CD4-positive, alpha-beta T cell treated with Interleukin-4 for 4 hours (primary cell): Measurements from ENCODE around the gene KCNIP3.
"Not testable (repeated sequence)": the region's sequence is repeated elsewhere in the genome, so short reads cannot be mapped to it uniquely, and the experiment has no call there.

Experiments used
- DNase-seq: peaks from one replicate; pipeline ENCODE4 v3.0.0-alpha.2; 2020

The KCNIP3 gene

GRCh38 chr2:95296880-95297487 lies at the start of gene KCNIP3:
KCNIP3 (plus strand) TSS chr2:95297347; CDS start chr2:95297439, 92 bp downstream.
- no peak for DNase-seq

- DNase-seq, result no peak
Observed at GRCh38 chr2:95258271-95258670, 38.9 kb upstream of the KCNIP3 start.

GRCh38 chr2:95260028-95261023 lies 36.8 kb upstream of the KCNIP3 start:
- no peak for DNase-seq

- DNase-seq, result no peak
Observed at GRCh38 chr2:95261602-95262001, 35.5 kb upstream of the KCNIP3 start.

- DNase-seq, result no peak
Observed at GRCh38 chr2:95262896-95263542, 34.1 kb upstream of the KCNIP3 start.

GRCh38 chr2:95264624-95265023 lies 32.5 kb upstream of the KCNIP3 start:
- DNase-seq, result no peak

- DNase-seq, result no peak
Observed at GRCh38 chr2:95265182-95265581, 32.0 kb upstream of the KCNIP3 start.

- no peak for DNase-seq
Observed at GRCh38 chr2:95266781-95267430, 30.2 kb upstream of the KCNIP3 start.

GRCh38 chr2:95267458-95268210 lies 29.5 kb upstream of the KCNIP3 start:
- DNase-seq, result no peak

GRCh38 chr2:95268211-95269035 lies 28.7 kb upstream of the KCNIP3 start:
- DNase-seq, result no peak

GRCh38 chr2:95269036-95269680 lies 28.0 kb upstream of the KCNIP3 start:
- no peak for DNase-seq

- DNase-seq, result not testable (repeated sequence)
Observed at GRCh38 chr2:95269745-95270144, 27.4 kb upstream of the KCNIP3 start.

GRCh38 chr2:95270541-95271081 lies 26.5 kb upstream of the KCNIP3 start:
- no peak for DNase-seq

GRCh38 chr2:95271381-95271971 lies 25.7 kb upstream of the KCNIP3 start:
- no peak for DNase-seq

- DNase-seq, result no peak
Observed at GRCh38 chr2:95272299-95272751, 24.8 kb upstream of the KCNIP3 start.

- DNase-seq, result no peak
Observed at GRCh38 chr2:95272781-95273180, 24.4 kb upstream of the KCNIP3 start.

- DNase-seq, result no peak
Observed at GRCh38 chr2:95273566-95274290, 23.4 kb upstream of the KCNIP3 start.

- DNase-seq, result no peak
Observed at GRCh38 chr2:95274291-95275150, 22.6 kb upstream of the KCNIP3 start, which contains the start of gene PROM2. PROM2 (plus strand) TSS chr2:95274449; CDS start chr2:95274586, 137 bp downstream.
